NCI-H345 treated with DMSO at 0.1 percent for 48 hours (cell line): ENCODE measurements around the gene PHACTR1.

Source experiments
- DNase-seq: peaks from one replicate; lab custom pipeline; 2025; ENCODE audit not compliant: unreplicated experiment; lab: John Stamatoyannopoulos, UW

PHACTR1 gene

DNA sequence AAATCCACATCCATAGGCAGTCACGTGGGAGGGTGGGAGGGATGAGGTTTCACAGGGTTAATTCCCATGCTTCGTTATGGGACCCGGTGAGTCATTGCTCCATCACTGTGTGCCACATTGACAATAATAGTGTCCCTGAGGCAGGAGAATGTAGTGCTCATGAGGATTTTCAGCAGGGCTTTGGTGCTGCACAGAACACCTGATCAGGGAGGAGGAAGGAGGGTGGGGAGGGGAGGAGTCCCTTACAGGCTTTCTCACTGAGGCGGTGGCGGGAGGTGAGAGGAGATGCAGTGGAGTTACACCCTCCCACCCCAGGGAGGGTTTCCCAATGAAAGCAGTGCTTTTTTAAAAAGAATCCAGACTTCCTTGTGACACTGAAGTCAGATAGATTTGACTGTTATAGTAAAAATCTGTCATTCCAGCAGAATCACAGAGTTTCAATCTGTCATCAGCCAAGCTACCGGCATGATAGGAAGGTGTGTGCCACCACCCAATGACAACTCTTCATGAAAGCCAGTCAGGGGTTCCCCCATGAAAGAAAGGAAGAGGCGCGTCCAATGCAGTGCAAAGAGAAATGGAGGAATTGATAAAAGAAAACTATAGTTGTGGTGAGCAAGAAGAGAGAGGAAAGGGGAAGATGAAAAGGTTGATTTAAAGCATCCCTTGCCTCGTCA is 467.0 kb downstream of the PHACTR1 start:
- DNase-seq: no peak

- DNase-seq: no peak
These were observed 467.5 kb downstream of the PHACTR1 start for GRCh38 chr6:13184089-13184468.

- no peak for DNase-seq
These were observed 468.0 kb downstream of the PHACTR1 start for GRCh38 chr6:13184547-13184946.

DNA sequence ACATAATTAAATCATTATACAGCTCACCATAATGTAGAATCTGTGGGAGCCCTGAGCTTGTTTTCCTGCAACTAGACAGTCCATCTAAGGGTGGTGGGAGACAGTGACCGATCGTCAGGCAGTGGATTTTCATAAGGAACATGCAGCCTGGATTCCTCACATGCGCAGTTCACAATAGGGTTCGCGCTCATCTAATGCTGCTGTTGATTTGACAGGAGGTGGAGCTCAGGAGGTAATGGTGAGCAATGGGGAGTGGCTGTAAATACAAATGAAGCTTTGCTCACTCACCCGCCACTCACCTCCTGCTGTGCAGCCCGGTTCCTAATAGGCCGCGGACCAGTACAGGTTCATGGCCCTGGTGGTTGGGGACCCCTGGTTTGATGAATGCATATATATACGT is 470.3 kb downstream of the PHACTR1 start:
- DNase-seq: no peak

GRCh38 chr6:13187692-13188091 is 471.1 kb downstream of the PHACTR1 start:
- DNase-seq: no peak

- DNase-seq: no peak
These were observed 471.7 kb downstream of the PHACTR1 start for GRCh38 chr6:13188306-13188705.

DNA sequence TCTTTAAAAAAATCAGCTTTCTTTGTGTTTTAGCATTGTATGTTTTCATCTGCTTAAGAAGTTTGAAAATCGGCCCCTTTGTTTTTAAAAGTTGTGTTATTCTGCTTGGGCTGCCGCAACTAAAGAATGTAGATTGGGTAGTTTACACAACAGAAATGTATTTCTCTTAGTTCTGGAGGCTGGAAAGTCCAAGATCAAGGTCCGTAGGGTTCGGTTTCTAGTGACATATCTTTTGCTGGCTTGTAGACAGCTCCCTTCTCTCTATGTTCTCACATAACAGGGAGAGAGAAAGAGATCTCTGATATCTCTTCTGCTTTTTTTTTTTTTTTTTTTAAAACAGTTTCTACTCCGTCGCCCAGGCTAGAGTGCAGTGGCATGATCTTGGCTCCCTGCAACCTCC is 473.1 kb downstream of the PHACTR1 start:
- no peak for DNase-seq

GRCh38 chr6:13190376-13190775 is 473.8 kb downstream of the PHACTR1 start:
- no peak for DNase-seq

GRCh38 chr6:13191461-13191860 is 474.9 kb downstream of the PHACTR1 start:
- no peak for DNase-seq

GRCh38 chr6:13194852-13195251 is 478.3 kb downstream of the PHACTR1 start:
- no peak for DNase-seq

DNA sequence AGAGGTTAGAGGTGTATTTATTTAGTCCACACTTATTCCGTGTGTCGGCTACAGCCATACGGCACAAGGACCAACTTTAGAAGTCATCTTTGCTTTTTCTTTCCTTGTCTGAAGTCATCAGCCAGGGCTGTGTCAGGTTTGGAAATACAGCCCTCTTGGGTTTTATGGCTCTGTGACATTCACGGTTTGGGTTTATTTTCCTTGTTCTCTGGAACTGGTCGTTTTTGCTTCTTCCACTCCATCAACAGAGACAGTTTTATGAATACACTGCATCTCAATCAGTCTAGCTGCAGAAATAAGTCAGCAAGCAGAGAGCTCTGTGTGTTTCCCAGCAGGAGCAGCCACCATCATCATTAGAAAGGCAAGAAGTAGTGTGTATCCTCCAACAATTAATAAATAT is 479.2 kb downstream of the PHACTR1 start:
- no peak for DNase-seq

DNA sequence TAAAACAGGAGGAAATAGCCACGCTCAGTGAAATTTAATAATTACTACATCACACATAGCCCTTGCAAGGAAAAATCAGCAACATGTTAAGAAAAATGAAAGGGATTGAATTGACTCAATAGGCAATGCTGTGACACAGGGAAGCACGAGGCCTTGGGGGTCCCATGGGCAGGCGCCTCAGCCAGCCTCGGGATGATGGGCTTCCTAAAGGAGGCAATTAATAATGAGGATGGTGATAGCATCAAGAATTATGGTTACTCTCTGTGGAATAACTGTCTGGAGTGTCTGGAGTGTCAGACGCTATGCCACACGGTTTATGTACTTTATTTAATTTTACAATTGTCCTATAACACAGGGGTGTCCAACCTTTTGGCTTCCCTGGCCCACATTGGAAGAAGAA is 481.6 kb downstream of the PHACTR1 start:
- no peak for DNase-seq

DNA sequence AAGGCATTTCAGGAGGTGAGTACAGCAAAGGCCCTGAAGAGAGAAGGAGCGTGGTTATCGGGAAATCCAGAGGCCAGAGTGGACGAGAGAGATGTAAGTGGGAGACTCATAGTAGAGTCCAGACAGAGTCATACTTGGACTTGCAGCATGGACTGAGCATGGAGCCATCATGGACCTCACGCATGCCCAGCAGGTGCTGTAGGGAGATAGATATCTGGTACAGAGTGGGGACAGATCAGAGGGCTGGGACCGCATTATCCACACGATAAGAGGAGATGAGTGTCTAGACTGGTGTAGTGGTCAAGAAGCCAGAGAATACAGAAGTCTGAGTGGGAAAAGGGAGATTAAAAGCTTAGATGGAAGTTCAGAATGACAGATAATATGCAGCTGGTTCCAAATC is 484.8 kb downstream of the PHACTR1 start:
- no peak for DNase-seq

- DNase-seq: no peak
These were observed 486.6 kb downstream of the PHACTR1 start for GRCh38 chr6:13203145-13203544.

GRCh38 chr6:13205106-13205505 is 488.5 kb downstream of the PHACTR1 start:
- no peak for DNase-seq

GRCh38 chr6:13212096-13212495 is 495.5 kb downstream of the PHACTR1 start:
- no peak for DNase-seq

DNA sequence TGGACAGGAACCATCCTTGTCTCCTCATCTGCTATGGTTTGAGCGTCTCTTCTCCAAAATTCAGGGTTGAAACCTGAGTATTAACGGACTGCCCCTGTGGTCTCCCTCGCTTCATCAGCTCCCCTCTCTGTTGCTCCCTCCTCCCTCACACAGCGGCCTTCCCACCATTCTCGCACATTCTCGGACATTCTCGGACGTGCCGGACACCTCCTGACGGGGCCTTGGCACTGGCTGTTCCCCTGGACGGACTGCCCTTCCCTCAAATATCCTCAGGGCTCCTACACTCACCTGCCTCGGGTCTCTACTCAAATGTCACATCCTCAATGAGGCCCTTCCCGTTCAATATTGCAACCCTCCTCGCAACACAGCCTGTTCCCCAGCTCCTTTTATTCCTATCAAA is 496.0 kb downstream of the PHACTR1 start:
- DNase-seq: no peak

GRCh38 chr6:13215390-13215789 is 498.8 kb downstream of the PHACTR1 start:
- no peak for DNase-seq

DNA sequence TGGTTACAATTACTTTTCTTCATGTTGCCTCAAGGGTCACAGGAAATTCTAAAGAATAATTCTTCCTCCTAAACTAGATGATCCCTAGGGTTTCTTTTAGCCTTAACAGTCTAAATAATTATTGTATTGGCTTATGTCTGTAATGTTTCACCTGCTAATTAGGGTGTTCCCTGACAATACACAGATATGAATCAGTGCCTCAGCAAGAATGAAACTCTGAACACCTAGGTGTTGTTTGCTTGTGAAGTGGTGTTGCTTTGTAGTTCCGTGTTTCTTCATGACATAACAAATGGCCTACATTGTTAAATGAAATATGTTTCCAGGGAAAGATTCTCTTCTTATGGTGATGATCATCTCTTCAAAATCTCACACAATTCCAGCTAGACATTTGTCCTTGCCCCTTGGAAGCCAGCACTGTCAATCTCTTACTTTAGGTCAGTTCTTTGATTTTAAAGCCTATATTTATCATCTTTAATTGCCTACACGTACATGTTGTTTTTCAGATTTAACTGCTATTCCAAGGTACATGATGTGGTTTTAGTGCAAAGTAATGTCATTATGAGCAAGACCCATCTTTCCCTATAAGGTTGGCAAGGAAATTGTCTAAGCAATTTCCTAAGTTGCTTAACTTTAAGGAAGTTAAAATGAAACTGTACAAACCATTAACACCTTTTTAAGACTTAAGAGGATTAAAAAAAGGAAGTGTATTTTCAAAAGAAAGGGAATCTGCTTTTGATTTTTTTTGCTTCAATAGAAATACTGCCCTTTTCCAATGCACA is 499.9 kb downstream of the PHACTR1 start:
- DNase-seq: no peak

DNA sequence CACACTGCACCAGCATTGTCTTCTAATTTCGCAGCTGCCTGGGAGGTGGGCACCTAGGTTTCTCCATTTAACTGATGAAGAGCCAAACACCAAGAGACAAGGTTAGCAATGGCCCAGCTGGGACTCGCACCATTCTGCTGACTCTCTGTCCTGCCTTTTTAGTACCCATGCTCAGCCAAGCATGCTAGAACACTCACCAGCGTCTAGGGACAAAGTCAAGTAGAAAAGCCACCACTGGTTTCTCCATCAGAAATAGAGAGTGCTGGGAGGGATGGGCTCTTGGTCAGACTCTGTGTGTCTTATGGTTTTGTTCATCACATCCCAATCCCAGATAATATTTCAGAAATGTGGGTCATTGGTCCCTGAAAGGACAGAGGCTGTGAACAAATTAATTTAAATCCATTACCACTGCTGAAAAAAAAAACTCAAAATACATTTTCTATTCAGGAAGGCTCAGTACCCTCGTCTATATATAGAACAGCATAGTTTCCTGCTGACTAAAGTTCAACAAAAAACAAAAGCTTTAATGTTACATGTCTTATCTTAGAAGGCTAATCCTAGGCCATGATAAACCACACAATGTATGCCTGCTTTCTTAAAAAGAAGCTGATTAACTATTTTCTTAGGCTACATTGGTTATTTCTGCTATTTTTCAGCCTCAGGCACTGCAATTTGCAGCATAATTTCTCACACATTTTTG is 500.8 kb downstream of the PHACTR1 start:
- no peak for DNase-seq

- DNase-seq: no peak
These were observed 503.7 kb downstream of the PHACTR1 start for GRCh38 chr6:13220266-13220665.

DNA sequence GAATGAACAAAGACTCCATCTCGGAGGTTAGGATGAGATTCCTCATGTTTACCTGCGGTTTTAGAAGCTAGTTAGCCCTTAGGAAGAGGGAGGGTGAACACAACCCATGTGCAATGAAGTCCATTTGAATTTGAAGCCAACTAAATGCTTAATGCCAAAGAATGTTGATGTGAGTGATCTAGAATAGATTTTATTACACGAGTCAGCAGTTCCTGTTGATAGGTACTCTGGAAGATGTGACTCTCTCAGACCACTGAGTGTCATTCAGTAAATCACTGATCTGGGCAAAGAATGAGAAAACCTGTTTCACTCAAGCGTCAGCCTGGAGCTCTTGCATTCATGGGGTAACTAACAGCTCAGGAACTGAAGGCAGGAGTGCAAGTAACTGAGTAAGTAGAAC is 505.5 kb downstream of the PHACTR1 start:
- no peak for DNase-seq
